MM.1S (cell line): ENCODE data around the gene NTRK3.

ENCODE experiments used
- DNase-seq: peaks from one replicate; pipeline ENCODE4 v3.0.0-alpha.2; 2015
- H2AFZ ChIP-seq: fragments of 300-600 bp; sonication (generic); 2 replicates; pipeline ENCODE4 v1.6.0; 2016; ENCODE audit warnings: antibody characterized with exemption, low read length
- H3F3A ChIP-seq: fragments of 300-600 bp; sonication (generic); 2 replicates; pipeline ENCODE4 v1.6.1; 2016; ENCODE audit warnings: mild to moderate bottlenecking, antibody characterized with exemption, low read length, moderate library complexity, mixed read lengths; ENCODE audit not compliant: insufficient read depth
- H3K27ac ChIP-seq: fragments of 300-600 bp; sonication (generic); 2 replicates; pipeline ENCODE4 v1.5.1; 2016; ENCODE audit warnings: mild to moderate bottlenecking, low read length
- H3K27me3 ChIP-seq: fragments of 300-600 bp; sonication (generic); replicated peaks from 2 replicates; pipeline ENCODE4 v1.6.0; 2016; ENCODE audit warnings: low read length; ENCODE audit not compliant: insufficient read depth
- H3K36me3 ChIP-seq: fragments of 300-600 bp; sonication (generic); replicated peaks from 2 replicates; pipeline ENCODE4 v1.6.1; 2016; ENCODE audit warnings: mild to moderate bottlenecking, low read length, mixed read lengths; ENCODE audit not compliant: insufficient read depth
- H3K4me1 ChIP-seq: fragments of 300-600 bp; sonication (generic); 2 replicates; pipeline ENCODE4 v1.6.1; 2016; ENCODE audit warnings: low read length, mixed read lengths
- H3K4me2 ChIP-seq: fragments of 300-600 bp; sonication (generic); 2 replicates; pipeline ENCODE4 v1.6.0; 2016; ENCODE audit warnings: low read depth, low read length
- H3K4me3 ChIP-seq: fragments of 300-600 bp; sonication (generic); 2 replicates; pipeline ENCODE4 v1.5.1; 2016; ENCODE audit warnings: low read length, mixed read lengths
- H3K79me2 ChIP-seq: fragments of 300-600 bp; sonication (generic); 2 replicates; pipeline ENCODE4 v1.6.1; 2016; ENCODE audit warnings: mixed run types, low read length, mixed read lengths
- H3K9ac ChIP-seq: fragments of 300-600 bp; sonication (generic); 2 replicates; pipeline ENCODE4 v1.6.1; 2016; ENCODE audit warnings: low read length, mixed read lengths
- H3K9me2 ChIP-seq: fragments of 300-600 bp; sonication (generic); replicated peaks from 2 replicates; pipeline ENCODE4 v1.6.1; 2016; ENCODE audit warnings: mild to moderate bottlenecking, low read length, mixed read lengths; ENCODE audit not compliant: insufficient read depth
- H3K9me3 ChIP-seq: fragments of 300-600 bp; sonication (generic); replicated peaks from 2 replicates; pipeline ENCODE4 v1.6.1; 2016; ENCODE audit warnings: mild to moderate bottlenecking, low read length, mixed read lengths; ENCODE audit not compliant: insufficient read depth
- H4K20me1 ChIP-seq: fragments of 300-600 bp; sonication (generic); 2 replicates; pipeline ENCODE4 v1.6.1; 2016; ENCODE audit warnings: mild to moderate bottlenecking, low read length, moderate library complexity, mixed read lengths; ENCODE audit not compliant: insufficient read depth
- CTCF ChIP-seq: fragments of 300-600 bp; sonication (generic); IDR thresholded peaks from 2 replicates; pipeline ENCODE4 v1.5.1; 2016; ENCODE audit warnings: antibody characterized with exemption, low read length, mixed read lengths
- EZH2 ChIP-seq: fragments of 300-600 bp; sonication (generic); optimal IDR thresholded peaks from 2 replicates; pipeline ENCODE3; 2017; ENCODE audit warnings: low read depth, mild to moderate bottlenecking, antibody characterized with exemption, low read length, mixed read lengths
- EZH2phosphoT487 ChIP-seq: fragments of 300-600 bp; sonication (generic); IDR thresholded peaks from 2 replicates; pipeline ENCODE4 v1.6.1; 2018; ENCODE audit warnings: antibody characterized with exemption, low read length

NTRK3 gene

GRCh38 chr15:88011533-88011932, 245.0 kb downstream of the NTRK3 start:
- DNase-seq, result no peak
- Histone ChIP-seq H2AFZ (no peak overlapping the region), H3K79me2 (no peaks in the 10 kb centered on the region), H3K9me2 (no peaks in the 10 kb centered on the region), H4K20me1 (no peaks in the 10 kb centered on the region), H3K4me1 (no peaks in the 10 kb centered on the region), H3K27me3 (no peaks in the 10 kb centered on the region), H3K36me3 (no peaks in the 10 kb centered on the region), H3F3A (no peaks in the 10 kb centered on the region), H3K4me2 (no peak overlapping the region), H3K9me3 (no peaks in the 10 kb centered on the region), H3K27ac (no peak overlapping the region), H3K4me3 (no peak overlapping the region), H3K9ac (no peak overlapping the region)
- TF ChIP-seq EZH2phosphoT487 (no peak), EZH2 (no peak), CTCF (no peak)

- H3K4me2 ChIP-seq, result no peak overlapping the region
- no peaks in the 10 kb centered on the region for H3K27me3 ChIP-seq
- no peaks in the 10 kb centered on the region for H3K79me2 ChIP-seq
- no peaks in the 10 kb centered on the region for H3K4me1 ChIP-seq
- no peak overlapping the region for H3K4me3 ChIP-seq
- no peak overlapping the region for H3K27ac ChIP-seq
- H3K9me3 ChIP-seq, result no peaks in the 10 kb centered on the region
- TF ChIP-seq EZH2 (no peak), EZH2phosphoT487 (no peak), CTCF (no peak)
- no peak for DNase-seq
- no peak overlapping the region for H3K9ac ChIP-seq
- H4K20me1 ChIP-seq, result no peaks in the 10 kb centered on the region
- H3K36me3 ChIP-seq, result no peaks in the 10 kb centered on the region
- H3K9me2 ChIP-seq, result no peaks in the 10 kb centered on the region
- H3F3A ChIP-seq, result no peaks in the 10 kb centered on the region
- no peak overlapping the region for H2AFZ ChIP-seq
Observed at GRCh38 chr15:88006146-88006545, 250.4 kb downstream of the NTRK3 start.

- no peaks in the 10 kb centered on the region for H3K9me2 ChIP-seq
- TF ChIP-seq EZH2phosphoT487, result no peak
- no peak for TF ChIP-seq EZH2
- TF ChIP-seq CTCF, result no peak
- H3K27me3 ChIP-seq, result no peaks in the 10 kb centered on the region
Observed at GRCh38 chr15:88004399-88004798, 252.1 kb downstream of the NTRK3 start.

More at GRCh38 chr15:88004399-88004798, 252.1 kb downstream of the NTRK3 start:
- DNase-seq, result no peak
- no peak overlapping the region for H3K27ac ChIP-seq
- H3K4me2 ChIP-seq, result no peak overlapping the region
- H3K9me3 ChIP-seq, result no peaks in the 10 kb centered on the region
- no peak overlapping the region for H2AFZ ChIP-seq
- H3F3A ChIP-seq, result no peaks in the 10 kb centered on the region
- no peaks in the 10 kb centered on the region for H3K36me3 ChIP-seq
- H3K4me1 ChIP-seq, result no peaks in the 10 kb centered on the region
- H3K79me2 ChIP-seq, result no peaks in the 10 kb centered on the region
- no peak overlapping the region for H3K9ac ChIP-seq
- no peaks in the 10 kb centered on the region for H4K20me1 ChIP-seq
- no peak overlapping the region for H3K4me3 ChIP-seq
